ENCODE measurements around the gene FZD8.

DNA sequence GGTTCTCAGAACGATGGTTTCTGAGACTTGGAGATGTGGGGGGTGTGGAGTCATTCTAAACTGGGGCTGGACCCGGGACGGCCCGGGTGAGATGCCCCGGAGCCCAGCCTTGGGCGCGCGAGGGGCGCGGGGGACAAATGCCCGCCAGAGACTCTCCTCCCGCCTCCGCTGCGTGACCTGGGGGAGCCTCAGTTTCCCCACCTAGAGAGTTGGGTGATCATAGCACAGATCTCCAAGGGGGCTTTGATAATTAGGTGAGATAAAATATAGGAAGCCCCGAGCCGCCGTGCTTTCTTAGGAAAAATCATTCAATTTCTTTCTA, 658 bp upstream of the FZD8 start:
- TF ChIP-seq, protein P1, sequence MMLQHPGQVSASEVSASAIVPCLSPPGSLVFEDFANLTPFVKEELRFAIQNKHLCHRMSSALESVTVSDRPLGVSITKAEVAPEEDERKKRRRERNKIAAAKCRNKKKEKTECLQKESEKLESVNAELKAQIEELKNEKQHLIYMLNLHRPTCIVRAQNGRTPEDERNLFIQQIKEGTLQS (IDR thresholded peaks at IDR 0.05), result no peak
- TF ChIP-seq, protein P2, sequence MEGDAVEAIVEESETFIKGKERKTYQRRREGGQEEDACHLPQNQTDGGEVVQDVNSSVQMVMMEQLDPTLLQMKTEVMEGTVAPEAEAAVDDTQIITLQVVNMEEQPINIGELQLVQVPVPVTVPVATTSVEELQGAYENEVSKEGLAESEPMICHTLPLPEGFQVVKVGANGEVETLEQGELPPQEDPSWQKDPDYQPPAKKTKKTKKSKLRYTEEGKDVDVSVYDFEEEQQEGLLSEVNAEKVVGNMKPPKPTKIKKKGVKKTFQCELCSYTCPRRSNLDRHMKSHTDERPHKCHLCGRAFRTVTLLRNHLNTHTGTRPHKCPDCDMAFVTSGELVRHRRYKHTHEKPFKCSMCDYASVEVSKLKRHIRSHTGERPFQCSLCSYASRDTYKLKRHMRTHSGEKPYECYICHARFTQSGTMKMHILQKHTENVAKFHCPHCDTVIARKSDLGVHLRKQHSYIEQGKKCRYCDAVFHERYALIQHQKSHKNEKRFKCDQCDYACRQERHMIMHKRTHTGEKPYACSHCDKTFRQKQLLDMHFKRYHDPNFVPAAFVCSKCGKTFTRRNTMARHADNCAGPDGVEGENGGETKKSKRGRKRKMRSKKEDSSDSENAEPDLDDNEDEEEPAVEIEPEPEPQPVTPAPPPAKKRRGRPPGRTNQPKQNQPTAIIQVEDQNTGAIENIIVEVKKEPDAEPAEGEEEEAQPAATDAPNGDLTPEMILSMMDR (IDR thresholded peaks at IDR 0.05; ENCODE audit: low read depth, low read length, missing input control), result no peak

Measured in liver (tissue), 3 donors.